GM12873 (cell line): ENCODE measurements around the gene GPR137.

Experiments
- TF ChIP-seq, protein P1 (sequence below): IDR thresholded peaks from 2 replicates; pipeline ENCODE4 v1.5.1; 2012; ENCODE audit warnings: low read depth, mild to moderate bottlenecking, moderate library complexity, low read length, control low read depth; ENCODE audit not compliant: insufficient read depth; ENCODE audit errors: missing control alignments

Gene GPR137

GRCh38 chr11:64327375-64327774, 41.7 kb downstream of the GPR137 start:
- TF ChIP-seq, protein P1, sequence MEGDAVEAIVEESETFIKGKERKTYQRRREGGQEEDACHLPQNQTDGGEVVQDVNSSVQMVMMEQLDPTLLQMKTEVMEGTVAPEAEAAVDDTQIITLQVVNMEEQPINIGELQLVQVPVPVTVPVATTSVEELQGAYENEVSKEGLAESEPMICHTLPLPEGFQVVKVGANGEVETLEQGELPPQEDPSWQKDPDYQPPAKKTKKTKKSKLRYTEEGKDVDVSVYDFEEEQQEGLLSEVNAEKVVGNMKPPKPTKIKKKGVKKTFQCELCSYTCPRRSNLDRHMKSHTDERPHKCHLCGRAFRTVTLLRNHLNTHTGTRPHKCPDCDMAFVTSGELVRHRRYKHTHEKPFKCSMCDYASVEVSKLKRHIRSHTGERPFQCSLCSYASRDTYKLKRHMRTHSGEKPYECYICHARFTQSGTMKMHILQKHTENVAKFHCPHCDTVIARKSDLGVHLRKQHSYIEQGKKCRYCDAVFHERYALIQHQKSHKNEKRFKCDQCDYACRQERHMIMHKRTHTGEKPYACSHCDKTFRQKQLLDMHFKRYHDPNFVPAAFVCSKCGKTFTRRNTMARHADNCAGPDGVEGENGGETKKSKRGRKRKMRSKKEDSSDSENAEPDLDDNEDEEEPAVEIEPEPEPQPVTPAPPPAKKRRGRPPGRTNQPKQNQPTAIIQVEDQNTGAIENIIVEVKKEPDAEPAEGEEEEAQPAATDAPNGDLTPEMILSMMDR = no peak

DNA sequence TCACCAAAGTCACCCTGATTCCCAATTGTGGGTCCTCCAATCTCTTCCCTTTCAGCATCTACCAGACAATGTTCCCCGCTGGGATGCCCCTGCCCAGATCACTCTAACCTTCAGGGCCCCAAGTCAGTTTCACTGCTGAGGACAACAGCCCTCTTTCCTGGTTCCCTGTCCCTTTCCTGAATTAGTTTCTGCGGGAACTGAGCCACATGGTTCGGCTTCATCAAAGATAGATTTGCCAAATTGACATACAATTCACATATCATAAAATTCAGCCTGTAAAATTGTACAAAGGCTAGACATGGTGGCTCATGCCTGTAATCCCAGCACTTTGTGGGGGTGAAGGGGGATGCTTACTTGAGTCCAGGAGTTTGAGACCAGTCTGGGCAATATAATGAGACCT, 42.3 kb downstream of the GPR137 start:
- TF ChIP-seq, protein P1 = no peak

- TF ChIP-seq, protein P1 = no peak
Measured at GRCh38 chr11:64330888-64331287, 45.2 kb downstream of the GPR137 start.

- TF ChIP-seq, protein P1 = peak; percentile 87
Measured at GRCh38 chr11:64331569-64332371, 46.1 kb downstream of the GPR137 start.

DNA sequence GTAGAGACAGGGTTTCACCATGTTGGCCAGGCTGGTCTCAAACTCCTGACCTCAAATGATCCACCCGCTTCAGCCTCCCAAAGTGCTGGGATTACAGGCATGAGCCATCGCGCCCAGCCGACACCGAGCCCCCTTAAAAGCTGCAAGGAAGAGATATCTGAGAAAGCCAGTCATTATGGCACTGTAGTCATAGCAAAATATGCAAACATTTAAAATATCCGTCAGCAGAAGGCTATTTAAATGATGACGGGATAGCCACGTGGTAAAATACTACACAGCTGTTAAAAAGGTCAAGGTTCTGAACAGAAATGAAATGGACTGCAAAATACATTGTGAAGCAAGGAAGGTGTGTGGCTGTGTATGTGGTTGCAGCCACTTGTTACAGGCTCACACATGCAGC, 47.9 kb downstream of the GPR137 start:
- TF ChIP-seq, protein P1 = no peak

- TF ChIP-seq, protein P1 = peak; percentile 3
Measured at GRCh38 chr11:64334764-64335735, 49.4 kb downstream of the GPR137 start.
